MM.1S (cell line): ENCODE data around the gene TAF11L4.
"Not testable (repeated sequence)": the region's sequence is repeated elsewhere in the genome, so short reads cannot be mapped to it uniquely, and the experiment has no call there.

Source experiments
- DNase-seq: peaks from one replicate; pipeline ENCODE4 v3.0.0-alpha.2; 2015
- H2AFZ ChIP-seq: fragments of 300-600 bp; sonication (generic); 2 replicates; pipeline ENCODE4 v1.6.0; 2016; ENCODE audit warnings: antibody characterized with exemption, low read length
- H3F3A ChIP-seq: fragments of 300-600 bp; sonication (generic); 2 replicates; pipeline ENCODE4 v1.6.1; 2016; ENCODE audit warnings: mild to moderate bottlenecking, antibody characterized with exemption, low read length, moderate library complexity, mixed read lengths; ENCODE audit not compliant: insufficient read depth
- H3K27ac ChIP-seq: fragments of 300-600 bp; sonication (generic); 2 replicates; pipeline ENCODE4 v1.5.1; 2016; ENCODE audit warnings: mild to moderate bottlenecking, low read length
- H3K27me3 ChIP-seq: fragments of 300-600 bp; sonication (generic); replicated peaks from 2 replicates; pipeline ENCODE4 v1.6.0; 2016; ENCODE audit warnings: low read length; ENCODE audit not compliant: insufficient read depth
- H3K36me3 ChIP-seq: fragments of 300-600 bp; sonication (generic); replicated peaks from 2 replicates; pipeline ENCODE4 v1.6.1; 2016; ENCODE audit warnings: mild to moderate bottlenecking, low read length, mixed read lengths; ENCODE audit not compliant: insufficient read depth
- H3K4me1 ChIP-seq: fragments of 300-600 bp; sonication (generic); 2 replicates; pipeline ENCODE4 v1.6.1; 2016; ENCODE audit warnings: low read length, mixed read lengths
- H3K4me2 ChIP-seq: fragments of 300-600 bp; sonication (generic); 2 replicates; pipeline ENCODE4 v1.6.0; 2016; ENCODE audit warnings: low read depth, low read length
- H3K4me3 ChIP-seq: fragments of 300-600 bp; sonication (generic); 2 replicates; pipeline ENCODE4 v1.5.1; 2016; ENCODE audit warnings: low read length, mixed read lengths
- H3K79me2 ChIP-seq: fragments of 300-600 bp; sonication (generic); 2 replicates; pipeline ENCODE4 v1.6.1; 2016; ENCODE audit warnings: mixed run types, low read length, mixed read lengths
- H3K9ac ChIP-seq: fragments of 300-600 bp; sonication (generic); 2 replicates; pipeline ENCODE4 v1.6.1; 2016; ENCODE audit warnings: low read length, mixed read lengths
- H3K9me2 ChIP-seq: fragments of 300-600 bp; sonication (generic); replicated peaks from 2 replicates; pipeline ENCODE4 v1.6.1; 2016; ENCODE audit warnings: mild to moderate bottlenecking, low read length, mixed read lengths; ENCODE audit not compliant: insufficient read depth
- H3K9me3 ChIP-seq: fragments of 300-600 bp; sonication (generic); replicated peaks from 2 replicates; pipeline ENCODE4 v1.6.1; 2016; ENCODE audit warnings: mild to moderate bottlenecking, low read length, mixed read lengths; ENCODE audit not compliant: insufficient read depth
- H4K20me1 ChIP-seq: fragments of 300-600 bp; sonication (generic); 2 replicates; pipeline ENCODE4 v1.6.1; 2016; ENCODE audit warnings: mild to moderate bottlenecking, low read length, moderate library complexity, mixed read lengths; ENCODE audit not compliant: insufficient read depth
- CTCF ChIP-seq: fragments of 300-600 bp; sonication (generic); IDR thresholded peaks from 2 replicates; pipeline ENCODE4 v1.5.1; 2016; ENCODE audit warnings: antibody characterized with exemption, low read length, mixed read lengths
- EZH2 ChIP-seq: fragments of 300-600 bp; sonication (generic); optimal IDR thresholded peaks from 2 replicates; pipeline ENCODE3; 2017; ENCODE audit warnings: low read depth, mild to moderate bottlenecking, antibody characterized with exemption, low read length, mixed read lengths
- EZH2phosphoT487 ChIP-seq: fragments of 300-600 bp; sonication (generic); IDR thresholded peaks from 2 replicates; pipeline ENCODE4 v1.6.1; 2018; ENCODE audit warnings: antibody characterized with exemption, low read length

Gene TAF11L4

GRCh38 chr5:17492770-17493169, 28.8 kb upstream of the TAF11L4 start:
- no peaks in the 10 kb centered on the region for H3K4me1 ChIP-seq
- no peaks in the 10 kb centered on the region for H3F3A ChIP-seq
- no peak overlapping the region for H2AFZ ChIP-seq
- DNase-seq, result no peak
- H4K20me1 ChIP-seq, result no peaks in the 10 kb centered on the region
- TF ChIP-seq CTCF, result no peak
- no peak overlapping the region for H3K4me3 ChIP-seq
- no peaks in the 10 kb centered on the region for H3K9me2 ChIP-seq
- H3K79me2 ChIP-seq, result no peaks in the 10 kb centered on the region
- H3K36me3 ChIP-seq, result no peaks in the 10 kb centered on the region
- H3K27me3 ChIP-seq, result no peaks in the 10 kb centered on the region
- no peak overlapping the region for H3K27ac ChIP-seq
- no peak overlapping the region for H3K9ac ChIP-seq
- H3K4me2 ChIP-seq, result no peak overlapping the region
- H3K9me3 ChIP-seq, result no peaks in the 10 kb centered on the region

- no peak overlapping the region for H3K4me2 ChIP-seq
- no peak overlapping the region for H3K4me3 ChIP-seq
- no peaks in the 10 kb centered on the region for H3K9me2 ChIP-seq
- no peaks in the 10 kb centered on the region for H3K27me3 ChIP-seq
- no peaks in the 10 kb centered on the region for H4K20me1 ChIP-seq
- H2AFZ ChIP-seq, result no peak overlapping the region
- H3K9me3 ChIP-seq, result no peaks in the 10 kb centered on the region
- TF ChIP-seq EZH2phosphoT487, result no peak
- TF ChIP-seq CTCF, result no peak
- TF ChIP-seq EZH2, result no peak
- H3K36me3 ChIP-seq, result no peaks in the 10 kb centered on the region
- no peak overlapping the region for H3K9ac ChIP-seq
- no peaks in the 10 kb centered on the region for H3K79me2 ChIP-seq
- H3K27ac ChIP-seq, result no peak overlapping the region
- no peaks in the 10 kb centered on the region for H3K4me1 ChIP-seq
- DNase-seq, result no peak
- H3F3A ChIP-seq, result no peaks in the 10 kb centered on the region
Measured at GRCh38 chr5:17497446-17497845, 24.2 kb upstream of the TAF11L4 start.

GRCh38 chr5:17497931-17498330, 23.7 kb upstream of the TAF11L4 start, which contains the start of gene TAF11L2:
Gene TAF11L2 (plus strand): TSS chr5:17498231.
- not testable (repeated sequence) for DNase-seq, H3K9me3 ChIP-seq, H4K20me1 ChIP-seq, H2AFZ ChIP-seq, H3K4me1 ChIP-seq, H3F3A ChIP-seq, H3K27ac ChIP-seq, H3K9me2 ChIP-seq, H3K9ac ChIP-seq, H3K4me2 ChIP-seq, H3K27me3 ChIP-seq, H3K36me3 ChIP-seq, H3K79me2 ChIP-seq, H3K4me3 ChIP-seq

GRCh38 chr5:17511775-17512325, 9.8 kb upstream of the TAF11L4 start:
- no peaks in the 10 kb centered on the region for H3K4me1 ChIP-seq
- H3K4me3 ChIP-seq, result no peak overlapping the region
- no peaks in the 10 kb centered on the region for H3K9me2 ChIP-seq
- H4K20me1 ChIP-seq, result no peaks in the 10 kb centered on the region
- no peaks in the 10 kb centered on the region for H3K79me2 ChIP-seq
- no peaks in the 10 kb centered on the region for H3F3A ChIP-seq
- no peaks in the 10 kb centered on the region for H3K27me3 ChIP-seq
- no peak for DNase-seq
- H3K9me3 ChIP-seq, result no peaks in the 10 kb centered on the region
- no peaks in the 10 kb centered on the region for H3K36me3 ChIP-seq
- no peak overlapping the region for H3K27ac ChIP-seq
- no peak overlapping the region for H3K9ac ChIP-seq
- TF ChIP-seq CTCF (no peak), EZH2 (no peak), EZH2phosphoT487 (no peak)
- no peak overlapping the region for H3K4me2 ChIP-seq
- no peak overlapping the region for H2AFZ ChIP-seq

- H3K27me3 ChIP-seq, H3K9me2 ChIP-seq, H3K27ac ChIP-seq, H3K79me2 ChIP-seq, H3K4me1 ChIP-seq, H2AFZ ChIP-seq, H3K9ac ChIP-seq, H3F3A ChIP-seq, H3K4me3 ChIP-seq, H3K4me2 ChIP-seq, H4K20me1 ChIP-seq, DNase-seq, H3K36me3 ChIP-seq, H3K9me3 ChIP-seq: not testable (repeated sequence)
Measured at GRCh38 chr5:17517526-17517925, 4.1 kb upstream of the TAF11L4 start.

- H3K36me3 ChIP-seq, H3K4me2 ChIP-seq, H3K9me2 ChIP-seq, H3K4me3 ChIP-seq, H3K27ac ChIP-seq, DNase-seq, H3F3A ChIP-seq, H4K20me1 ChIP-seq, H3K4me1 ChIP-seq, H3K27me3 ChIP-seq, H2AFZ ChIP-seq, H3K9me3 ChIP-seq, H3K79me2 ChIP-seq, H3K9ac ChIP-seq: not testable (repeated sequence)
Measured at GRCh38 chr5:17518067-17518466, 3.5 kb upstream of the TAF11L4 start, which contains the start of gene TAF11L3. Gene TAF11L3 (plus strand): TSS chr5:17518367.
